ENCODE measurements around the gene NKIRAS2.

DNA sequence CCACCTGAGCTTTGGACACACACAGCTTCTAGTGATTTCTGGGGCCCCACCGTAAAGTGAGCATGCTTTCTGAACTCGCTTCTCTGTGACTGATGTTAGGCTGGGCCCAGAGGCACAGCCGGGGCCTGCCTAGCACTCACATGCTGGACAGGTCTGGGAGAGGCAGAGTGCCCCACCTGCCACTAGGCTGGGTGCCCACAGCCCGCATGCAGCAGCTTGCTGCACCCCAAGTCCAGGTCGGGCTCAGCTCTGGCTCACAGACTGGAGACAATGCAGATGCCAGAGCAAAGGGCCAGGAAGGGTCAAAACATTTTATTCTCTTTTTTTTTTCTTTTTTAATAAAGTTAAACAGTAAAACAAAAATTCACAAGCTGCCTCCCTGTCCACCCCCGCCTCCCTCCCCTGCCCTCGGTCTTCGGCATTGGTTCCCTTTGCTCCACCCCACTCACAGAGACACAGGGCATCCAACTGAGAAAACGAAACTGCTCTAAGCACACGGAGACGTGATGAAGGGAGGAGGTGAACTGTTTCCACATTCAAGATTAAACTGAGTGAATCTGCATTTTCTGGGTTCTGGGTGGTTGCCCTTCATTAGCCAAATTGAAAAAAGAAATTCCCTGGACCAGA is 43.6 kb upstream of the NKIRAS2 start:
- TF ChIP-seq EZH2 (IDR thresholded peaks at IDR 0.05): no peak
- TF ChIP-seq, protein P1, sequence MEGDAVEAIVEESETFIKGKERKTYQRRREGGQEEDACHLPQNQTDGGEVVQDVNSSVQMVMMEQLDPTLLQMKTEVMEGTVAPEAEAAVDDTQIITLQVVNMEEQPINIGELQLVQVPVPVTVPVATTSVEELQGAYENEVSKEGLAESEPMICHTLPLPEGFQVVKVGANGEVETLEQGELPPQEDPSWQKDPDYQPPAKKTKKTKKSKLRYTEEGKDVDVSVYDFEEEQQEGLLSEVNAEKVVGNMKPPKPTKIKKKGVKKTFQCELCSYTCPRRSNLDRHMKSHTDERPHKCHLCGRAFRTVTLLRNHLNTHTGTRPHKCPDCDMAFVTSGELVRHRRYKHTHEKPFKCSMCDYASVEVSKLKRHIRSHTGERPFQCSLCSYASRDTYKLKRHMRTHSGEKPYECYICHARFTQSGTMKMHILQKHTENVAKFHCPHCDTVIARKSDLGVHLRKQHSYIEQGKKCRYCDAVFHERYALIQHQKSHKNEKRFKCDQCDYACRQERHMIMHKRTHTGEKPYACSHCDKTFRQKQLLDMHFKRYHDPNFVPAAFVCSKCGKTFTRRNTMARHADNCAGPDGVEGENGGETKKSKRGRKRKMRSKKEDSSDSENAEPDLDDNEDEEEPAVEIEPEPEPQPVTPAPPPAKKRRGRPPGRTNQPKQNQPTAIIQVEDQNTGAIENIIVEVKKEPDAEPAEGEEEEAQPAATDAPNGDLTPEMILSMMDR (IDR thresholded peaks at IDR 0.05): no peak

All from neural progenitor cell (in vitro differentiated cells).